Activated T-helper 17 cell treated with anti-CD3 and anti-CD28 coated beads, Interleukin-2, amount 50 U/mL, for 72 hours (primary cell): Measurements from ENCODE around the gene RPH3AL. TPM values are rescaled to one million over a fixed set of nuclear protein-coding genes. Genes with fewer than 3 reads are reported as not detected.

Source experiments
- ATAC-seq: fragments of 150-1000 bp; cut with Tn5 transposase; replicated peaks from 2 replicates; pipeline ENCODE4 v1.10.0; 2021; ENCODE audit warnings: mild to moderate bottlenecking, moderate library complexity
- H3K27ac Mint-ChIP-seq: one replicate; pipeline ENCODE4 v1.8.0; 2022; ENCODE audit warnings: mixed read lengths
- H3K27me3 Mint-ChIP-seq: one replicate; pipeline ENCODE4 v1.8.0; 2022; ENCODE audit warnings: mixed read lengths
- H3K36me3 Mint-ChIP-seq: one replicate; pipeline ENCODE4 v1.8.0; 2022; ENCODE audit warnings: low read depth, mild to moderate bottlenecking, mixed read lengths
- H3K4me1 Mint-ChIP-seq: one replicate; pipeline ENCODE4 v1.8.0; 2022; ENCODE audit warnings: mixed read lengths
- H3K4me3 Mint-ChIP-seq: one replicate; pipeline ENCODE4 v1.8.0; 2022; ENCODE audit warnings: mild to moderate bottlenecking, mixed read lengths
- H3K9me3 Mint-ChIP-seq: one replicate; pipeline ENCODE4 v1.8.0; 2022; ENCODE audit warnings: mixed read lengths
- total RNA-seq, 2 donors: library from RNA; stranded (reverse); gene quantifications; one replicate each; pipeline ENCODE4 v1.2.3, GENCODE V29; 2022

RPH3AL gene
- total RNA-seq, 2 donors from 2014 or later, result 1.9 to 2.5 TPM

- Mint-ChIP-seq H3K27me3 (peaks cover 7% of the 10 kb centered on the region), H3K27ac (no peak overlapping the region), H3K9me3 (no peaks in the 10 kb centered on the region), H3K36me3 (no peaks in the 10 kb centered on the region), H3K4me3 (no peak overlapping the region), H3K4me1 (no peaks in the 10 kb centered on the region)
- ATAC-seq, result no peak
Observed at GRCh38 chr17:301681-302299, 50.8 kb downstream of the RPH3AL start.

- no peaks in the 10 kb centered on the region for H3K36me3 Mint-ChIP-seq
- H3K27me3 Mint-ChIP-seq, result peaks cover 7% of the 10 kb centered on the region
- no peaks in the 10 kb centered on the region for H3K4me1 Mint-ChIP-seq
- no peak overlapping the region for H3K4me3 Mint-ChIP-seq
- H3K27ac Mint-ChIP-seq, result no peak overlapping the region
- ATAC-seq, result no peak
- no peaks in the 10 kb centered on the region for H3K9me3 Mint-ChIP-seq
Observed at GRCh38 chr17:300881-301280, 51.7 kb downstream of the RPH3AL start.

DNA sequence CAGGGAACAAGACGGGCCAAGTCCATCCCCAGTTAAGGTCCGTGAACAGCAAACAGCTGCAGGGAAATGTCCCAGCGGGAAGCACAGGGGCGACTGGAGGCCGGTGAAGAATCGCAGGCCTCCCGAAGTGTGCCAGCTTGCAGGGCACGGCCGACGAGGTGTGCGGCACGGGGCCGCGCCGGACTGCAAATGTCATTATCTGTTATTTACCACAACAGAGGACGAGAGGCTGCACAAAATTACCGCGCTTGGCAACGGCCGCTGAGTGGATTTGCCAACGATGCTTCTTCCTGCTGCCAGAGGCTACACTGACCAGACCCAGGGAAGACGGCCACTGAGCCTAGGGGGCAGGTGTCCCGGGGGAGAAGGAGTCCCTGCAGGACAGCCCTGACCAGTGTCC, 53.1 kb downstream of the RPH3AL start:
- H3K4me1 Mint-ChIP-seq, result no peaks in the 10 kb centered on the region
- H3K4me3 Mint-ChIP-seq, result no peak overlapping the region
- peaks cover 7% of the 10 kb centered on the region for H3K27me3 Mint-ChIP-seq
- H3K27ac Mint-ChIP-seq, result no peak overlapping the region
- ATAC-seq, result no peak
- no peaks in the 10 kb centered on the region for H3K36me3 Mint-ChIP-seq
- H3K9me3 Mint-ChIP-seq, result no peaks in the 10 kb centered on the region

DNA sequence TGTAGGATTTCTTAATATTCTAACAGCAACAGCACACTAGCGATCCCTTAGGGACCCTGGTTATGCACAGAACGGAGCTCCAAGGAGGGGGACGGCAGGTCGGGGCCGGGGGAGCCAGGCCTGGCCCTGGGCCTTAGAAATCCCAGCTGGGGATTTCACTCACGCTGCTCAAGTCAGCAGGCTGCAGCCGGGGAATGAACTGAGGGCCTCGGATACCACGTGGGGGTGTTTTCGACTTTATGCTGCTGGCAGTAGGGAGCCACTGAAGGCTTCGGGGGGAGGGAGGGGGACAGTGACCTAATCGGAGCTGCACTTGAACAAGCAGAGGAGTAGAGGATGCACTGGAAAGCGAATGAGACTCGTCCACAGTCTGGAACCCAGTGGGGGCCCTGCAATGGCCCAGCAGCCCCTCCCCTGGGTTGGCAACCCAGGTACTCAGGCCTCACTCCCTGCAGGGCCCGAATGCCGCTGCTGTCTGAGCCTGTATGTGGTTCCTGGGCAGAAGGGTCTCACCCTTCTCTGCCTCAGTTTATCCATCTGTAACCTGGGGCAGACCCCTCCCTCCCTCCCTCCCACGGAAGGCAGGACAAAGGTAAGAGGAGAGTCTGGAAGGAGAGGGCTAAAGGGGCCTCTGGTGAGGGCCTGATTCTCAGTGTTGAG, 53.7 kb downstream of the RPH3AL start:
- no peaks in the 10 kb centered on the region for H3K9me3 Mint-ChIP-seq
- no peaks in the 10 kb centered on the region for H3K36me3 Mint-ChIP-seq
- H3K27ac Mint-ChIP-seq, result no peak overlapping the region
- no peak overlapping the region for H3K4me3 Mint-ChIP-seq
- peaks cover 7% of the 10 kb centered on the region for H3K27me3 Mint-ChIP-seq
- no peaks in the 10 kb centered on the region for H3K4me1 Mint-ChIP-seq
- ATAC-seq, result no peak

- Mint-ChIP-seq H3K36me3 (no peaks in the 10 kb centered on the region), H3K9me3 (no peaks in the 10 kb centered on the region), H3K4me3 (no peak overlapping the region), H3K4me1 (no peaks in the 10 kb centered on the region), H3K27ac (no peak overlapping the region), H3K27me3 (peaks cover 5% of the 10 kb centered on the region)
- no peak for ATAC-seq
Observed at GRCh38 chr17:297758-298157, 54.8 kb downstream of the RPH3AL start.

DNA sequence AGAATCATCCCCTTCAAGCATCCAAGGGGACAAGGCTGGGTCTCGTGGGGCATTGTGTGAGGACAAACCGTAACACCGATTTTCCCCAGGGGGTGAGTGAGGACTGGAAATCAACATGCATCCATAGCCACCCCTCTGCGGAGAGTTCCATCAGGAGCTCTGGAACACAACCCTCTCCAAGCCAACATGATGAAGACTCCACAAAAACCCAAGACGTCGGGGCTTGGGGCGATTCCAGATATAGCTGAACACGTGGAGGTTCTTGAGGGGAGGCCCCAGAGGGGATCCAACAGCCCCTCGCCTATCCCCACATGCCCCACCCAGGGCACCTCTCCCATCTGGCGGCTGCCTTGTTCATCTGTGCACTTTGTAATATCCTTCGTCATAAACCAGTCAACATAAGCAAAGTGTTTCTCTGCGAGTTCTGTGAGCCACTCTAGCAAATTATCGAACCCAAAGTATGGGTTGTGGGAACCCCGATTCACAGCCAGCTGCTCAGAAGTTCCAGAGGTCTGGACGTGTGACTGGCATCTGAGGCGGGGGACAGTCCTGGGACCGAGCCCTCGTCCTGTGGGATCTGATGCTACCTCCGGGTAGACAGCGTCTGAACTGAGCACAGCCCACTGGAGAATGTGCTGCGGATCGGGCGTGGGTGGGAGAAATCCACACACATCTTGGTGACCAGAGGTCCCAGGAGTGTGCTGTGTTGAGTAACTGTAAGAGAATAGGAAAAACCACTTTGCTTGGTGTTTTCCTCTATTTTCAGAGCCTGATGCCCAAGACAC, 55.5 kb downstream of the RPH3AL start:
- no peak overlapping the region for H3K4me3 Mint-ChIP-seq
- H3K9me3 Mint-ChIP-seq, result no peaks in the 10 kb centered on the region
- ATAC-seq, result no peak
- no peak overlapping the region for H3K27ac Mint-ChIP-seq
- peaks cover 3% of the 10 kb centered on the region for H3K27me3 Mint-ChIP-seq
- H3K4me1 Mint-ChIP-seq, result no peaks in the 10 kb centered on the region
- no peaks in the 10 kb centered on the region for H3K36me3 Mint-ChIP-seq

DNA sequence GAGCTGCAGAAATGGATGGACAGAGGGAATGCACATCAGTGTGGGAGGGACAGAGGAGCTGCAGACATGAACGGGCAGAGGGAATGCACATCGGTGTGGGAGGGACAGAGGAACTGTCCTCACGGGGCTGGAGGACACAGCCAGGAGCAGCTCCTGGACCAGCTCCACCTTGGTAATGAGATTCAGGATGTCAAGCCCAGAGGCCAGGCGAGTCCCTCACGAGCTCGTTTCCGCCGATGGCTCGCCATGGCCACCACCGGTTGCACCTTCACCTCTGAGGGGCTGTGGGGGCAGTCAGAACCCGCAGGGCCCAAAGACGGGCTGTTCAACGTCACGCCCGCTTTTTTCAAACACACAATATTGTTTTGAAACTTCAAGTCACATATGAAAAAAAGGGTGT, 56.2 kb downstream of the RPH3AL start:
- Mint-ChIP-seq H3K4me3 (no peak overlapping the region), H3K27me3 (peaks cover 3% of the 10 kb centered on the region), H3K27ac (no peak overlapping the region), H3K4me1 (no peaks in the 10 kb centered on the region), H3K9me3 (no peaks in the 10 kb centered on the region), H3K36me3 (no peaks in the 10 kb centered on the region)
- ATAC-seq, result no peak

- H3K9me3 Mint-ChIP-seq, result no peaks in the 10 kb centered on the region
- H3K4me1 Mint-ChIP-seq, result no peaks in the 10 kb centered on the region
- no peak overlapping the region for H3K27ac Mint-ChIP-seq
- no peak for ATAC-seq
- no peaks in the 10 kb centered on the region for H3K36me3 Mint-ChIP-seq
- H3K4me3 Mint-ChIP-seq, result no peak overlapping the region
- peaks cover 3% of the 10 kb centered on the region for H3K27me3 Mint-ChIP-seq
Observed at GRCh38 chr17:292531-293382, 59.9 kb downstream of the RPH3AL start.

DNA sequence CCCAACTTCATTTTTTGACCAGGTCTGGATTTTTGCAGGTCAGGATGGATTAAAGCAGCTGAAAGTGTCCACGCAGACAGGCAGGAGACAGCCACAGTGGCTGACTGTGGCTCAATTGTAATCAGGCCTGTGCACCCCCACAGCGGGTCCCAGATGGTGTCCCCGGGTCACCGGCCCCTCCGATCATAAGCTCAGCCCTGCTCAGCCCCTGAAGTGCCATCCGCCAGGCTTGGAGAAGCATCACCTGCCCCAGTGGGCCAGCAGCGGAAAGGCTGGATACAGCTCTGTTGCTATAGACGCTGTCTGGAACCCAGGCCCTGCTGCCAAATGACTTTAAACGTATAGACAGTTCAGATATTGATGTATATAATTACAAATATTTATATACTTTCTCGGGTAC, 60.6 kb downstream of the RPH3AL start:
- Mint-ChIP-seq H3K27me3 (peaks cover 3% of the 10 kb centered on the region), H3K9me3 (no peaks in the 10 kb centered on the region), H3K4me3 (no peak overlapping the region), H3K4me1 (no peaks in the 10 kb centered on the region), H3K27ac (no peak overlapping the region), H3K36me3 (no peaks in the 10 kb centered on the region)
- no peak for ATAC-seq

DNA sequence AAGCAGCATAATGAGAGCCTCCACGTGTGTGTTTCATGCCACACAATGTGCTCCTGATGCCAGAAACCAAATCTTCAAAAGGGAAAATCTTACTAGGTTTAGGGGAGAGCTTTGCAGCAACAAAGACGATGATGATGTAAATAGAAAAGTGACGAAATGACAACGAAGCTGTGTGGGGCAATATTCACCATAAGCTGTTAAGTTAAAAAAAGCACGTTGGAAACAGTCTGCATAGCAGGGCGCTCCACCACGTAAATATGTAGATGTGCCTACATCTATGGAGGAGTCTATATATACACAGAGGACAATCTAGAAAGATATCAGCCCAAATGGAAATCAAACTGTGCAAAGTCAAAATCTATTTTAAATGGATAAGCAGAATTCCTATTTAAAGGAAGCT, 61.0 kb downstream of the RPH3AL start:
- Mint-ChIP-seq H3K27ac (no peak overlapping the region), H3K4me3 (no peak overlapping the region), H3K27me3 (peaks cover 3% of the 10 kb centered on the region), H3K36me3 (no peaks in the 10 kb centered on the region), H3K4me1 (no peaks in the 10 kb centered on the region), H3K9me3 (no peaks in the 10 kb centered on the region)
- no peak for ATAC-seq

- H3K27ac Mint-ChIP-seq, result no peak overlapping the region
- H3K4me3 Mint-ChIP-seq, result no peak overlapping the region
- H3K4me1 Mint-ChIP-seq, result no peaks in the 10 kb centered on the region
- peaks cover 3% of the 10 kb centered on the region for H3K27me3 Mint-ChIP-seq
- H3K36me3 Mint-ChIP-seq, result no peaks in the 10 kb centered on the region
- no peak for ATAC-seq
- no peaks in the 10 kb centered on the region for H3K9me3 Mint-ChIP-seq
Observed at GRCh38 chr17:290626-291025, 62.0 kb downstream of the RPH3AL start.

DNA sequence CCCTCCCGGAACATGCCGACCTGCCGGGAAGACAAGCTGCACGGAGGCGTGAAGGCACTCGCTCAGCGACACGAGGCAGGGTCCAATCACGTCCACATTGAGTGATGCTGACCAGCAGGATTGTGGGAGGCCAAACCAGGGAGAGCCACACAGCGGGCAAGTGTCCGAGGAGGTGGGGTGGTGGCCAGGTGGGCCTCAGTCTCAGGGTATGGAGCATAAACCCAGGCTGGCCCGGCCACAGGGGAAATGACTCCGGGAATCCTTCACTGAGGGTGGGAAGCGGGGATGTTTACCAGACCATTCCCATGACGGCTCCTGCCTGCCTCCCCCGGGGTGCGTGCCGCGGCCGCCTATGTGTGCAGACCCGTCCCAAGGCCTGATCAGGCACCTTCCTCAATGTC, 62.5 kb downstream of the RPH3AL start:
- ATAC-seq, result no peak
- no peaks in the 10 kb centered on the region for H3K9me3 Mint-ChIP-seq
- no peaks in the 10 kb centered on the region for H3K36me3 Mint-ChIP-seq
- H3K4me3 Mint-ChIP-seq, result no peak overlapping the region
- H3K4me1 Mint-ChIP-seq, result no peaks in the 10 kb centered on the region
- H3K27me3 Mint-ChIP-seq, result peaks cover 3% of the 10 kb centered on the region
- no peak overlapping the region for H3K27ac Mint-ChIP-seq

DNA sequence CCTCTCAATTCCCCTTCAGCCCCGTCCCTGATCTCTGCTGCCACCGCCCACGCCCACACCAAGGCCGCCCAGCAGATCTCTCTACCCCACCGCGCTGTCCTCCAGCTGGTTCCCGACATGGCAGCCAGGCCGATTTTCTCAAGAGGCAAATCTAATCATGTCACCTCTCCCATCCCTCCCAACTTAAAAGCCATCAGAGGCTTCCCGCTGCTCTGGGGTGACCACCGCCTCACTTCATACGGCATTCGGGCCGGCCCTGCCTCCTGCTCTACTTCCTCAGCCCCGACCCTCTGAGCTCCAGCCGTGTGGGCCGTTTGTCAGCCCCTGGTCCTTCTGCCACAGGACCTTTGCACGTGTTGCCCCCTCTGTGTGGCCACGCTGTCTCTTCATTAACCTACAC, 63.2 kb downstream of the RPH3AL start:
- no peak overlapping the region for H3K27ac Mint-ChIP-seq
- no peaks in the 10 kb centered on the region for H3K4me1 Mint-ChIP-seq
- ATAC-seq, result no peak
- H3K4me3 Mint-ChIP-seq, result no peak overlapping the region
- H3K36me3 Mint-ChIP-seq, result no peaks in the 10 kb centered on the region
- H3K9me3 Mint-ChIP-seq, result no peaks in the 10 kb centered on the region
- peaks cover 3% of the 10 kb centered on the region for H3K27me3 Mint-ChIP-seq

DNA sequence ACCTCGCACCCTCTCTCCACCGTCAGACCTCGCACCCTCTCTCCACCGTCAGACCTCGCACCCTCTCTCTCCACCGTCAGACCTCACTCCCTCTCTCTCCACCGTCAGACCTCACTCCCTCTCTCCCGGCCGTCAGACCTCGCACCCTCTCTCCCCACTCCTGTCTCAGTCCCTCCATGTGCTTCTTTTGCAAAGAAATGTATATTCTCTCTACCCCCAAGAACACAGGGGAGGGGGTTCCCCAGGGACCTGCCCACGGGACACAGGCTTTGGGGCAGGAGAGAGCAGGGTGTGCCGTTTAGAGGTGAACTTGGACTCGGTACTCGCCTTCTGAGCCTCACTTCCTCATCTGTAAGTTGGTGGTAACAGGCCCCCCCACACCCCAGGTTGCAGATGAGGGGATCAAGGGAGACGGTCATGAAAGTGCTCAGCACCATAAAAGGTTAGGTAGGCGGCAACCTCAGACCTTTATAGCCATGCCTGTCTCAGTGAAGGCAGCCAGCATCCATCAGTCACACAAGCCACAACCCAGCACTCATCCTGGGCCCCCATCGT, 63.7 kb downstream of the RPH3AL start:
- no peak for ATAC-seq

More for the DNA sequence above, 63.7 kb downstream of the RPH3AL start:
- Mint-ChIP-seq H3K4me1 (no peaks in the 10 kb centered on the region), H3K27ac (no peak overlapping the region), H3K4me3 (no peak overlapping the region), H3K9me3 (no peaks in the 10 kb centered on the region), H3K36me3 (no peaks in the 10 kb centered on the region), H3K27me3 (peaks cover 3% of the 10 kb centered on the region)
